Measurements from ENCODE around the gene APBB1.

APBB1 gene

DNA sequence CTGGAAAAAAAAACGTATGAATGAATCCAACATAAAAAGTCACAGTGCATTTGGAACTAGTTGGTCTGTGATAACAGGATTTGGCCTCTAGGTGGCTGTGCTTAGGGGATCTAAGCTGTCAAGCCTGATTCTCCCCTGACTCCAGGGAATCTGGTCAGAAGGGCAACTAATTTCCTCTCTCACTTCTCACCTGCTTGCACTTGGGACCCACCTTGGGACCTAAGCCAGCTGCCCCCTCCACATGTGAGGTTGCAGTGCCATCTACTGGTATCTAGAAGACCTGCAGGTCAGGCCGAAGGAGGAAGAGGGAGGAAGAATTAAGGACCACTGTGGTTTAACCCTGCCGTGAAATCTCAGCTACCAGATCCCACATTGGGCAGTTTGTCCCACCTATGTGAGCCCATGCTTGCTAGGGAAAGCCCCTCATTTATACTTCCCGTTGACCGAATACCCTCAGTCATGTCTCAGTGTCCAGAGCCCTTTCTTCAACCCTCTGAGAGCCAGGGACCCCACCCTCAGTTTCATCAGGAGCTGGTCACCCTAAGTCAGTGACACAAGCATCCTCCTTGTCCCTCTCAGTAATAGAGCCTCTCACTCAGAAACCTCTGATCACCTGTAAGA lies 65.4 kb downstream of the APBB1 start:
- H3K79me2 ChIP-seq (ENCODE audit: insufficient read depth, low read length), result no peaks in the 10 kb centered on the region
- TF ChIP-seq, protein P1, sequence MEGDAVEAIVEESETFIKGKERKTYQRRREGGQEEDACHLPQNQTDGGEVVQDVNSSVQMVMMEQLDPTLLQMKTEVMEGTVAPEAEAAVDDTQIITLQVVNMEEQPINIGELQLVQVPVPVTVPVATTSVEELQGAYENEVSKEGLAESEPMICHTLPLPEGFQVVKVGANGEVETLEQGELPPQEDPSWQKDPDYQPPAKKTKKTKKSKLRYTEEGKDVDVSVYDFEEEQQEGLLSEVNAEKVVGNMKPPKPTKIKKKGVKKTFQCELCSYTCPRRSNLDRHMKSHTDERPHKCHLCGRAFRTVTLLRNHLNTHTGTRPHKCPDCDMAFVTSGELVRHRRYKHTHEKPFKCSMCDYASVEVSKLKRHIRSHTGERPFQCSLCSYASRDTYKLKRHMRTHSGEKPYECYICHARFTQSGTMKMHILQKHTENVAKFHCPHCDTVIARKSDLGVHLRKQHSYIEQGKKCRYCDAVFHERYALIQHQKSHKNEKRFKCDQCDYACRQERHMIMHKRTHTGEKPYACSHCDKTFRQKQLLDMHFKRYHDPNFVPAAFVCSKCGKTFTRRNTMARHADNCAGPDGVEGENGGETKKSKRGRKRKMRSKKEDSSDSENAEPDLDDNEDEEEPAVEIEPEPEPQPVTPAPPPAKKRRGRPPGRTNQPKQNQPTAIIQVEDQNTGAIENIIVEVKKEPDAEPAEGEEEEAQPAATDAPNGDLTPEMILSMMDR (IDR thresholded peaks at IDR 0.05; ENCODE audit: borderline replicate concordance, extremely low read depth, low read length, poor library complexity, severe bottlenecking), result peak; percentile 98
- no peak for TF ChIP-seq EZH2 (IDR thresholded peaks at IDR 0.05; ENCODE audit: borderline replicate concordance, low read depth, low read length, severe bottlenecking)
- no peak overlapping the region for H2AFZ ChIP-seq (ENCODE audit: low read depth, low read length)
- H3K9me3 ChIP-seq (ENCODE audit: insufficient read depth, low read length, severe bottlenecking), result no peaks in the 10 kb centered on the region
- H3K4me3 ChIP-seq (ENCODE audit: low read depth in 1 of 2, low read length in 2 of 2), result no peak overlapping the region
- no peaks in the 10 kb centered on the region for H4K20me1 ChIP-seq (ENCODE audit: insufficient read depth, low read length)
- H3K4me2 ChIP-seq (ENCODE audit: insufficient read depth, low read length), result no peak overlapping the region
- H3K9ac ChIP-seq (ENCODE audit: low read depth, low read length), result no peak overlapping the region
- no peaks in the 10 kb centered on the region for H3K36me3 ChIP-seq (ENCODE audit: insufficient read depth, low read length)
- H3K4me1 ChIP-seq (ENCODE audit: insufficient read depth, low read length), result 0 out of 2 replicates have a peak, but pooled peaks cover 3% of the 10 kb centered on the region
- H3K27me3 ChIP-seq (ENCODE audit: insufficient read depth, low read length, poor library complexity), result peaks cover 10% of the 10 kb centered on the region
- DNase-seq (peak; percentile 56), ATAC-seq (ENCODE audit: insufficient read depth, low read depth) (peak; percentile 82)
- no peak overlapping the region for H3K27ac ChIP-seq (ENCODE audit: low read length)

DNA sequence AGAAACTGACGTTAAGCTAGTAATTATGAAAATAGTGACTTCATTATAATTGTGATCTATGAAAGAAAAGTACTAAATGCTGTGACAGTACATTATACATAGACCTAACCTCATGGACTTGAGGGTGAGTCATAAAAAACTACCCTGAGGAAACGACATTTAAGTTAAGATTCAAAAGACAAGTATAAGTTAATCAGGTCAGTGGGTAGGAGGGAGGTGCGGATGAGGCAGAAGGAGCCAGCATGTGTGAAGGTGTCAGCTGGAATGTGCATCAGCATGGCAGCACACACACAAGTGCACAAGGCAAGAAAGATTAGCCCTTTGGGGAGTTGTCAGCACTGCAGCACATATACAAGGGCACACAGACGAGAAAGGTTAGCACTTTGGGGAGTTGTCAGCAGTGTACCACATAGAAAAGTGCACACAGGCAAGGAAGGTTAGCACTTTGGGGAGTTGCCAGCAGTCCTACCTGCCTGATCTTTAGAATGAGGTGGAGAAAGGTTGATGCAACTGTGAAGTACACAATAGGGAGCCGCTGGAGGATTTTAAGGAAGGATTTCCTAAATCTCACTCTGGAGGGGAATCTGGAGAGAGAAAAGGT lies 67.0 kb downstream of the APBB1 start:
- DNase-seq, result no peak
- H3K4me2 ChIP-seq (ENCODE audit: insufficient read depth, low read length), result no peak overlapping the region
- no peaks in the 10 kb centered on the region for H3K9me3 ChIP-seq (ENCODE audit: insufficient read depth, low read length, severe bottlenecking)
- H3K27ac ChIP-seq (ENCODE audit: low read length), result no peak overlapping the region
- no peak overlapping the region for H3K9ac ChIP-seq (ENCODE audit: low read depth, low read length)
- no peak overlapping the region for H2AFZ ChIP-seq (ENCODE audit: low read depth, low read length)
- peaks cover 10% of the 10 kb centered on the region for H3K27me3 ChIP-seq (ENCODE audit: insufficient read depth, low read length, poor library complexity)
- no peak overlapping the region for H3K4me3 ChIP-seq (ENCODE audit: low read depth in 1 of 2, low read length in 2 of 2)
- TF ChIP-seq, protein P1 (IDR thresholded peaks at IDR 0.05; ENCODE audit: borderline replicate concordance, extremely low read depth, low read length, poor library complexity, severe bottlenecking), result no peak
- TF ChIP-seq EZH2 (IDR thresholded peaks at IDR 0.05; ENCODE audit: borderline replicate concordance, low read depth, low read length, severe bottlenecking), result no peak
- H4K20me1 ChIP-seq (ENCODE audit: insufficient read depth, low read length), result no peaks in the 10 kb centered on the region
- H3K36me3 ChIP-seq (ENCODE audit: insufficient read depth, low read length), result no peaks in the 10 kb centered on the region
- no peaks in the 10 kb centered on the region for H3K79me2 ChIP-seq (ENCODE audit: insufficient read depth, low read length)
- ATAC-seq (ENCODE audit: insufficient read depth, low read depth), result no peak
- H3K4me1 ChIP-seq (ENCODE audit: insufficient read depth, low read length), result 0 out of 2 replicates have a peak, but pooled peaks cover 3% of the 10 kb centered on the region

DNA sequence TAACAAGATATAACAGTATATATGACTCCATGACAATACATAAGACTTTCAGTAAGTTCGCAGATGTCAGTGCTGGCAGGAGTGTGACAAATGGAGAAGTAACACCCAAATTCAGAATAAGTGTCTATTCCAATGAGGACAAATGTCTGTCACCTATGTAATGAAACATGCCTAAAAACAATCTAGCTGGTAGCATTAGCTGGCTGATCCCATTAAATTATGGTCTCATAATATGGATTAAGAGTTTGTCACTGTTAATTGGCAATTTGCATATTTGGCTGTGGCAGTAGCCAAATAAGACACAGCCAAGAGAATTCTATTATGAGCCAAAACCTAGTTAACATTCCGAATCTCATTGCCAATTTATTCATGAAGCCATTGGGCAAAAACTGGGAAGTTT lies 68.4 kb downstream of the APBB1 start:
- TF ChIP-seq, protein P1 (IDR thresholded peaks at IDR 0.05; ENCODE audit: borderline replicate concordance, extremely low read depth, low read length, poor library complexity, severe bottlenecking), result no peak
- TF ChIP-seq EZH2 (IDR thresholded peaks at IDR 0.05; ENCODE audit: borderline replicate concordance, low read depth, low read length, severe bottlenecking), result no peak
- Histone ChIP-seq H3K4me1 (ENCODE audit: insufficient read depth, low read length) (0 out of 2 replicates have a peak, but pooled peaks cover 3% of the 10 kb centered on the region), H3K27me3 (ENCODE audit: insufficient read depth, low read length, poor library complexity) (peaks cover 10% of the 10 kb centered on the region), H3K79me2 (ENCODE audit: insufficient read depth, low read length) (no peaks in the 10 kb centered on the region), H3K4me2 (ENCODE audit: insufficient read depth, low read length) (no peak overlapping the region), H3K9me3 (ENCODE audit: insufficient read depth, low read length, severe bottlenecking) (no peaks in the 10 kb centered on the region), H4K20me1 (ENCODE audit: insufficient read depth, low read length) (no peaks in the 10 kb centered on the region), H2AFZ (ENCODE audit: low read depth, low read length) (no peak overlapping the region), H3K4me3 (ENCODE audit: low read depth in 1 of 2, low read length in 2 of 2) (no peak overlapping the region), H3K36me3 (ENCODE audit: insufficient read depth, low read length) (no peaks in the 10 kb centered on the region), H3K9ac (ENCODE audit: low read depth, low read length) (no peak overlapping the region), H3K27ac (ENCODE audit: low read length) (no peak overlapping the region)
- no peak for DNase-seq
- no peak for ATAC-seq (ENCODE audit: insufficient read depth, low read depth)
